Fibroblast of lung (primary cell): ENCODE measurements around the gene DNAJC12. TPM values are rescaled to one million over a fixed set of nuclear protein-coding genes. Genes with fewer than 3 reads are reported as not detected.

Experiments
- DNase-seq, 2 donors: peaks; one replicate each; pipeline versions ENCODE4 v3.0.0 to v3.0.0-alpha.2; 2010; ENCODE audit warnings: low read depth in 2 of 2
- H2AFZ ChIP-seq: 2 replicates; pipeline ENCODE4 v1.5.1; 2012; ENCODE audit warnings: low read length, control low read depth, inconsistent platforms
- H3K27ac ChIP-seq: 2 replicates; pipeline ENCODE4 v1.5.1; 2011; ENCODE audit warnings: low read length, control low read depth; ENCODE audit not compliant: insufficient read depth
- H3K27me3 ChIP-seq: 2 replicates; pipeline ENCODE4 v1.5.1; 2011; ENCODE audit warnings: mild to moderate bottlenecking, low read length; ENCODE audit not compliant: control insufficient read depth, insufficient read depth
- H3K36me3 ChIP-seq: 2 replicates; pipeline ENCODE4 v1.5.1; 2011; ENCODE audit warnings: low read length; ENCODE audit not compliant: control insufficient read depth, insufficient read depth
- H3K4me1 ChIP-seq: 2 replicates; pipeline ENCODE4 v1.5.1; 2011; ENCODE audit warnings: low read length; ENCODE audit not compliant: control insufficient read depth, insufficient read depth; ENCODE audit errors: extremely low read depth
- H3K4me2 ChIP-seq: 2 replicates; pipeline ENCODE4 v1.5.1; 2011; ENCODE audit warnings: low read length, control low read depth; ENCODE audit not compliant: insufficient read depth; ENCODE audit errors: extremely low read depth
- H3K4me3 ChIP-seq, 4 experiments: fragments of 200-600 bp in 1 of 4; sonication (generic) in 1 of 4; replicated peaks in 1 of 4; 2 replicates each; pipeline ENCODE4 v1.5.1; 2011 to 2016; ENCODE audit warnings: low read length in 4 of 4, low read depth in 3 of 4, mild to moderate bottlenecking in 3 of 4, control low read depth in 2 of 4, inconsistent platforms in 1 of 4, mixed read lengths in 1 of 4; ENCODE audit not compliant: insufficient read depth in 1 of 4; ENCODE audit errors: control extremely low read depth in 1 of 4
- H3K79me2 ChIP-seq: 2 replicates; pipeline ENCODE4 v1.5.1; 2012; ENCODE audit warnings: mild to moderate bottlenecking, low read length, inconsistent platforms; ENCODE audit not compliant: control insufficient read depth, insufficient read depth
- H3K9ac ChIP-seq: 2 replicates; pipeline ENCODE4 v1.5.1; 2011; ENCODE audit warnings: mild to moderate bottlenecking, low read length, control low read depth; ENCODE audit not compliant: insufficient read depth
- H3K9me3 ChIP-seq: 2 replicates; pipeline ENCODE4 v1.5.1; 2012; ENCODE audit warnings: low read depth, low read length; ENCODE audit not compliant: control insufficient read depth, insufficient read depth
- H4K20me1 ChIP-seq: 2 replicates; pipeline ENCODE4 v1.5.1; 2011; ENCODE audit warnings: low read length; ENCODE audit not compliant: control insufficient read depth, insufficient read depth; ENCODE audit errors: extremely low read depth
- EZH2 ChIP-seq: IDR thresholded peaks from 2 replicates; pipeline ENCODE4 v1.5.1; 2012; ENCODE audit warnings: low read length, control low read depth, mild to moderate bottlenecking; ENCODE audit errors: missing control alignments
- polyA plus RNA-seq, 2 donors: library from polyadenylated mRNA; depleted of rRNA in 1 of 2; stranded (reverse) in 1 of 2; unstranded in 1 of 2; fragments of >200 nt; gene quantifications; 2 replicates each; pipeline ENCODE4 v1.2.1, GENCODE V29; 2011 to 2012; ENCODE audit warnings: missing spikeins in 1 of 2
- total RNA-seq: library from RNA; depleted of rRNA; stranded (reverse); fragments of >200 nt; gene quantifications from 2 replicates; pipeline ENCODE4 v1.2.1, GENCODE V29; 2014
- TF ChIP-seq, protein P1 (sequence below), 2 donors: IDR thresholded peaks in 1 of 2; conservative IDR thresholded peaks in 1 of 2; 1 replicate in 1 of 2; 2 replicates in 1 of 2; pipeline ENCODE4 v1.5.1; 2011 to 2012; ENCODE audit warnings: low read length in 2 of 2, control low read depth in 1 of 2, inconsistent platforms in 1 of 2, low read depth in 1 of 2, mild to moderate bottlenecking in 1 of 2

DNAJC12 gene
- total and polyA plus RNA-seq, 2 donors (not counting 1 experiment from before 2014, with no cell fraction given) = 1.8 to 2.3 TPM

DNA sequence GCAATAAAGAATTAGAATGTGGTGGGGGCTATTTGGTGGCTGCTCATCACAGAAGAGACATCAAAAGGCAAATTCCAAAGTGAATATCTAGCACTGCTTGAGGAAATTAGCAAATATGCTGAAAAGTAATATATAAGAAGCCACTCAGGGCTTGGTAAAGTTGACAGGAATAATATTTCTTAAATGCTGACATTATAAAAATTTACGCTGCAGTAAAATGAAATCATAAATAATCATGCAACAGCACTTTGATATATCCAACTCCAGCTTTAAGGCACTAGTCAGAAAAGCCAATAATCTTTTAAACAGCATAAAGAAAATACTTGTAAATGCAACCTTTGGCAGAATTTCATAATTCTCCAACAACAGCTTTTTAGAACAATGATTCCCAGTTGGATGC lies 36.9 kb downstream of the DNAJC12 start:
- Histone ChIP-seq H3K79me2 (no peaks in the 10 kb centered on the region), H4K20me1 (no peaks in the 10 kb centered on the region), H3K27ac (no peak overlapping the region), H3K36me3 (no peaks in the 10 kb centered on the region), H3K4me1 (no peaks in the 10 kb centered on the region), H3K9me3 (no peaks in the 10 kb centered on the region), H3K4me2 (no peak overlapping the region), H3K27me3 (no peaks in the 10 kb centered on the region), H3K4me3 (no peak overlapping the region), H3K9ac (no peak overlapping the region), H2AFZ (no peak overlapping the region)
- TF ChIP-seq, protein P1, sequence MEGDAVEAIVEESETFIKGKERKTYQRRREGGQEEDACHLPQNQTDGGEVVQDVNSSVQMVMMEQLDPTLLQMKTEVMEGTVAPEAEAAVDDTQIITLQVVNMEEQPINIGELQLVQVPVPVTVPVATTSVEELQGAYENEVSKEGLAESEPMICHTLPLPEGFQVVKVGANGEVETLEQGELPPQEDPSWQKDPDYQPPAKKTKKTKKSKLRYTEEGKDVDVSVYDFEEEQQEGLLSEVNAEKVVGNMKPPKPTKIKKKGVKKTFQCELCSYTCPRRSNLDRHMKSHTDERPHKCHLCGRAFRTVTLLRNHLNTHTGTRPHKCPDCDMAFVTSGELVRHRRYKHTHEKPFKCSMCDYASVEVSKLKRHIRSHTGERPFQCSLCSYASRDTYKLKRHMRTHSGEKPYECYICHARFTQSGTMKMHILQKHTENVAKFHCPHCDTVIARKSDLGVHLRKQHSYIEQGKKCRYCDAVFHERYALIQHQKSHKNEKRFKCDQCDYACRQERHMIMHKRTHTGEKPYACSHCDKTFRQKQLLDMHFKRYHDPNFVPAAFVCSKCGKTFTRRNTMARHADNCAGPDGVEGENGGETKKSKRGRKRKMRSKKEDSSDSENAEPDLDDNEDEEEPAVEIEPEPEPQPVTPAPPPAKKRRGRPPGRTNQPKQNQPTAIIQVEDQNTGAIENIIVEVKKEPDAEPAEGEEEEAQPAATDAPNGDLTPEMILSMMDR (conservative IDR thresholded peaks at IDR 0.05 in 1 of 2, IDR thresholded peaks at IDR 0.05 in 1 of 2; ENCODE audit: low read depth in 1 of 2, low read length in 2 of 2) = no peak
- no peak for DNase-seq

DNA sequence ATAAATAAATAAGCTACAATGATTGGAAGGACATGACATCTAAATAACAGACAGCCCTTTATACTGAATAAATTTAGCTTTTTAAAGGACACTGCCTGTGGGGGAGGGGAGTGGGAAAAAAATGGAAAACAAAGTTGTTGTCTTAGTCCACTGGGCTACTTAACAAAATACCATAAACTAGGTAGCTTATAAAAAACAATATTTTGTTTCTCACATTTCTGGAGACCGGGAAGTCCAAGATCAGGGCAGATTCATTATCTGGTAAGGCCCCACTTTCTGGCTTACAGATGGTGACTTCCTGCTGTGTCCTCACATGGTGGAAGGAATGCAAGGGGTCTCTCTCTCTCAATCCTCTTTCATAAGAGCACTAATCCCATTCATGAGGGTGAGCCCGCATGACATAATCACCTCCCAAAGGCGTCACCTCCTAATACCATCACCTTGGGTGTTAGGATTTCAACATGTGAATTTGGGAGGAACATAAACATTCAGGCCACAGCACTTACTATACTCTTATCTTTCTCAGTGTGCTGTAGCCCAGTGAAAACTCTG lies 43.0 kb downstream of the DNAJC12 start:
- no peak overlapping the region for H3K9ac ChIP-seq
- no peaks in the 10 kb centered on the region for H3K27me3 ChIP-seq
- no peak overlapping the region for H3K4me2 ChIP-seq
- no peaks in the 10 kb centered on the region for H3K4me1 ChIP-seq
- no peaks in the 10 kb centered on the region for H3K79me2 ChIP-seq
- H4K20me1 ChIP-seq = no peaks in the 10 kb centered on the region
- H2AFZ ChIP-seq = no peak overlapping the region
- H3K4me3 ChIP-seq = no peak overlapping the region
- H3K36me3 ChIP-seq = no peaks in the 10 kb centered on the region
- no peaks in the 10 kb centered on the region for H3K9me3 ChIP-seq
- DNase-seq = no peak
- H3K27ac ChIP-seq = no peak overlapping the region
- TF ChIP-seq EZH2 = no peak
- TF ChIP-seq, protein P1 (conservative IDR thresholded peaks at IDR 0.05 in 1 of 2, IDR thresholded peaks at IDR 0.05 in 1 of 2; ENCODE audit: low read depth in 1 of 2, low read length in 2 of 2) = no peak

DNA sequence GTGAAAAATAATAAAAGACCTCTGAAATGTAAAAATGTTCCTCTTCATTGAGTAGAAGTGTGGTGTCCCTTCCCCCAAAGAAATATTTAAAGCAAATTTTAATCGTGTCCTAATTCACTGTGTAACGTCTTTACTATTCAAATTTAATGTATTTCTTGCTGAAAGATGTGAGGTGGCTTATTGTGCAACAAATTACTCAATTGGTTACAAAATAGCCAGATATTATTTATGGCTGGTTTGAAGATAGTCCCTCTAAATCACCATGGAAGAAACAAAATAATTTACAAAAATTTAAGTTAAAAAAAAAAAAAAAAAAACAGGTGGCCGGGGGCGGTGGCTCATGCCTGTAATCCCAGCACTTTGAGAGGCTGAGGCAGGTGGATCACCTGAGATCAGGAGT lies 43.7 kb downstream of the DNAJC12 start:
- TF ChIP-seq, protein P1 (conservative IDR thresholded peaks at IDR 0.05 in 1 of 2, IDR thresholded peaks at IDR 0.05 in 1 of 2; ENCODE audit: low read depth in 1 of 2, low read length in 2 of 2) = no peak
- no peak for TF ChIP-seq EZH2

More for the DNA sequence above, 43.7 kb downstream of the DNAJC12 start:
- Histone ChIP-seq H3K79me2 (no peaks in the 10 kb centered on the region), H2AFZ (no peak overlapping the region), H3K9ac (no peak overlapping the region), H3K9me3 (no peaks in the 10 kb centered on the region), H3K4me1 (no peaks in the 10 kb centered on the region), H4K20me1 (no peaks in the 10 kb centered on the region), H3K4me2 (no peak overlapping the region), H3K27me3 (no peaks in the 10 kb centered on the region), H3K27ac (no peak overlapping the region), H3K36me3 (no peaks in the 10 kb centered on the region), H3K4me3 (no peak overlapping the region)
- DNase-seq = no peak
